Left ventricle myocardium inferior (tissue), 1 donor: ENCODE data around the gene SYT17. TPM values are rescaled to one million over a fixed set of nuclear protein-coding genes. Genes with fewer than 3 reads are reported as not detected.

ENCODE experiments used
- DNase-seq: peaks from one replicate; pipeline ENCODE4 v3.0.0-alpha.2; 2020
- H3K27ac ChIP-seq: fragments of 200-600 bp; replicated peaks from 2 replicates; pipeline ENCODE4 v1.8.0; 2021
- H3K27me3 ChIP-seq: fragments of 200-600 bp; 2 replicates; pipeline ENCODE4 v1.8.0; 2021; ENCODE audit warnings: low read depth
- H3K36me3 ChIP-seq: fragments of 200-600 bp; 2 replicates; pipeline ENCODE4 v1.8.0; 2021
- H3K4me1 ChIP-seq: fragments of 200-600 bp; 2 replicates; pipeline ENCODE4 v1.8.0; 2021
- H3K4me3 ChIP-seq: fragments of 200-600 bp; 2 replicates; pipeline ENCODE4 v1.8.0; 2021; ENCODE audit warnings: mild to moderate bottlenecking, moderate library complexity
- H3K9me3 ChIP-seq: fragments of 200-600 bp; replicated peaks from 2 replicates; pipeline ENCODE4 v1.8.0; 2021
- CTCF ChIP-seq: fragments of 200-600 bp; IDR thresholded peaks from 2 replicates; pipeline ENCODE4 v1.8.0; 2021; ENCODE audit warnings: antibody characterized with exemption, mild to moderate bottlenecking, borderline replicate concordance
- intact Hi-C: fragments of 100-400 bp; cut with micrococcal nuclease; formaldehyde crosslinking; loops from one replicate; pipeline ENCODE4 v1.11.0; 2022
- total RNA-seq: library from RNA; stranded (reverse); fragmentation: NEBNext Ultra II Directional; extraction: Animal tissue kit (Norgen Biotek cat#: 25700); gene quantifications from one replicate; pipeline ENCODE4 v1.2.1, GENCODE V29; 2021
- donor health status: DM: no; HTN: yes; CAD: no; lungs with severe emphysema.

The SYT17 gene
- total RNA-seq, 1 donor from 2014 or later: 0.49 TPM

- no peak for DNase-seq
- TF ChIP-seq CTCF: no peak
- Histone ChIP-seq H3K27ac (no peak overlapping the region), H3K9me3 (peaks cover 36% of the 10 kb centered on the region), H3K27me3 (no peaks in the 10 kb centered on the region), H3K36me3 (peaks cover 8% of the 10 kb centered on the region), H3K4me1 (no peaks in the 10 kb centered on the region), H3K4me3 (no peak overlapping the region)
- intact Hi-C loops: no loop called here
Measured at GRCh38 chr16:19238406-19238805, 70.4 kb downstream of the SYT17 start.

- no peaks in the 10 kb centered on the region for H3K4me1 ChIP-seq
- no peak overlapping the region for H3K27ac ChIP-seq
- DNase-seq: no peak
- H3K4me3 ChIP-seq: no peak overlapping the region
- H3K27me3 ChIP-seq: no peaks in the 10 kb centered on the region
- H3K36me3 ChIP-seq: peaks cover 8% of the 10 kb centered on the region
- intact Hi-C loops: no loop called here
- peaks cover 29% of the 10 kb centered on the region for H3K9me3 ChIP-seq
- no peak for TF ChIP-seq CTCF
Measured at GRCh38 chr16:19239511-19240155, 71.6 kb downstream of the SYT17 start.

GRCh38 chr16:19240494-19240893, 72.5 kb downstream of the SYT17 start:
- peaks cover 2% of the 10 kb centered on the region for H3K36me3 ChIP-seq
- intact Hi-C loops: no loop called here
- TF ChIP-seq CTCF: no peak
- no peak for DNase-seq
- H3K27ac ChIP-seq: no peak overlapping the region
- no peaks in the 10 kb centered on the region for H3K4me1 ChIP-seq
- no peaks in the 10 kb centered on the region for H3K27me3 ChIP-seq
- peaks cover 20% of the 10 kb centered on the region for H3K9me3 ChIP-seq
- H3K4me3 ChIP-seq: no peak overlapping the region

- no peak for TF ChIP-seq CTCF
- no peak overlapping the region for H3K27ac ChIP-seq
- H3K27me3 ChIP-seq: no peaks in the 10 kb centered on the region
- H3K9me3 ChIP-seq: peaks cover 10% of the 10 kb centered on the region
- no peak overlapping the region for H3K4me3 ChIP-seq
- DNase-seq: no peak
- intact Hi-C loops: no loop called here
- no peaks in the 10 kb centered on the region for H3K36me3 ChIP-seq
- no peaks in the 10 kb centered on the region for H3K4me1 ChIP-seq
Measured at GRCh38 chr16:19241512-19241911, 73.5 kb downstream of the SYT17 start.

GRCh38 chr16:19242186-19242585, 74.1 kb downstream of the SYT17 start:
- DNase-seq: no peak
- peaks cover 7% of the 10 kb centered on the region for H3K9me3 ChIP-seq
- no peaks in the 10 kb centered on the region for H3K27me3 ChIP-seq
- no peaks in the 10 kb centered on the region for H3K36me3 ChIP-seq
- no peaks in the 10 kb centered on the region for H3K4me1 ChIP-seq
- TF ChIP-seq CTCF: no peak
- intact Hi-C loops: no loop called here
- H3K27ac ChIP-seq: no peak overlapping the region
- no peak overlapping the region for H3K4me3 ChIP-seq
